CD4-positive, alpha-beta T cell treated with Interleukin-2 at 100 ng/mL for 4 hours (primary cell): ENCODE results near the gene GDNF.

ENCODE experiments used
- DNase-seq: peaks from one replicate; pipeline ENCODE4 v3.0.0-alpha.2; 2020; ENCODE audit warnings: low spot score

Gene GDNF

GRCh38 chr5:37847978-37848425 lies 8.2 kb upstream of the GDNF start:
- DNase-seq = no peak

GRCh38 chr5:37846786-37847310 lies 7.0 kb upstream of the GDNF start:
- no peak for DNase-seq

- no peak for DNase-seq
Measured at GRCh38 chr5:37844009-37844408, 4.2 kb upstream of the GDNF start.

GRCh38 chr5:37842048-37842447 lies 2.2 kb upstream of the GDNF start:
- DNase-seq = no peak

- DNase-seq = no peak
Measured at GRCh38 chr5:37841203-37841602, 1.4 kb upstream of the GDNF start.

GRCh38 chr5:37840053-37841034 lies 503 bp upstream of the GDNF start:
- DNase-seq = no peak

- no peak for DNase-seq
Measured at GRCh38 chr5:37838933-37839341, 904 bp downstream of the GDNF start.

- DNase-seq = no peak
Measured at GRCh38 chr5:37838152-37838932, 1.5 kb downstream of the GDNF start.

GRCh38 chr5:37837414-37838032 lies 2.3 kb downstream of the GDNF start:
- DNase-seq = peak; percentile 14

- DNase-seq = no peak
Measured at GRCh38 chr5:37836592-37837413, 3.0 kb downstream of the GDNF start.

GRCh38 chr5:37836235-37836591 lies 3.6 kb downstream of the GDNF start:
- DNase-seq = no peak

GRCh38 chr5:37835380-37835973 lies 4.4 kb downstream of the GDNF start:
- DNase-seq = no peak

- no peak for DNase-seq
Measured at GRCh38 chr5:37834542-37835379, 5.1 kb downstream of the GDNF start.

GRCh38 chr5:37833990-37834389 lies 5.9 kb downstream of the GDNF start:
- no peak for DNase-seq

GRCh38 chr5:37831821-37832534 lies 7.9 kb downstream of the GDNF start:
- no peak for DNase-seq

- no peak for DNase-seq
Measured at GRCh38 chr5:37830348-37830747, 9.5 kb downstream of the GDNF start.

GRCh38 chr5:37825334-37825915 lies 14.4 kb downstream of the GDNF start:
- DNase-seq = no peak

GRCh38 chr5:37823433-37824152 lies 16.2 kb downstream of the GDNF start:
- no peak for DNase-seq
